ENCODE data around the gene LRAT.

LRAT gene

DNA sequence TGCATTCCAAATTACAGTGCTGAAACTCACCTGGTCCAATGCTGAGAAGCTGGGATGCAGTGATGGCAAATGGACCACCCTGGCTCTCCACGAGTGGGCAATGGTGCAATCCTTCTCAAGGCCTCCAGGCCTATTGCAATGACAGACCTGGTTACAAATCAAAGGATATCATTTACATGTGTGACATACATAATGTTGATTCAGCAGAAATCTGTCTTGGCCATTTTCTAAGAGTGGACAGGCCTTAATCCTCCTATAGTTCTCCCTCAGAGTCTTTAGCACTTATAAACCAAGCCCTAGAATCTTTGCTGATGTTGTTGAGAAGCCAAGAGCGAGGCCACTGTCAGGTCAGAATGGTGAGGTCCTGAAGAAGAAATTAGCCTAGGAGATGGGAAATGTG, 17.1 kb downstream of the LRAT start:
- TF ChIP-seq, protein P1, sequence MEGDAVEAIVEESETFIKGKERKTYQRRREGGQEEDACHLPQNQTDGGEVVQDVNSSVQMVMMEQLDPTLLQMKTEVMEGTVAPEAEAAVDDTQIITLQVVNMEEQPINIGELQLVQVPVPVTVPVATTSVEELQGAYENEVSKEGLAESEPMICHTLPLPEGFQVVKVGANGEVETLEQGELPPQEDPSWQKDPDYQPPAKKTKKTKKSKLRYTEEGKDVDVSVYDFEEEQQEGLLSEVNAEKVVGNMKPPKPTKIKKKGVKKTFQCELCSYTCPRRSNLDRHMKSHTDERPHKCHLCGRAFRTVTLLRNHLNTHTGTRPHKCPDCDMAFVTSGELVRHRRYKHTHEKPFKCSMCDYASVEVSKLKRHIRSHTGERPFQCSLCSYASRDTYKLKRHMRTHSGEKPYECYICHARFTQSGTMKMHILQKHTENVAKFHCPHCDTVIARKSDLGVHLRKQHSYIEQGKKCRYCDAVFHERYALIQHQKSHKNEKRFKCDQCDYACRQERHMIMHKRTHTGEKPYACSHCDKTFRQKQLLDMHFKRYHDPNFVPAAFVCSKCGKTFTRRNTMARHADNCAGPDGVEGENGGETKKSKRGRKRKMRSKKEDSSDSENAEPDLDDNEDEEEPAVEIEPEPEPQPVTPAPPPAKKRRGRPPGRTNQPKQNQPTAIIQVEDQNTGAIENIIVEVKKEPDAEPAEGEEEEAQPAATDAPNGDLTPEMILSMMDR (conservative IDR thresholded peaks at IDR 0.05; ENCODE audit: low read length): no peak

DNA sequence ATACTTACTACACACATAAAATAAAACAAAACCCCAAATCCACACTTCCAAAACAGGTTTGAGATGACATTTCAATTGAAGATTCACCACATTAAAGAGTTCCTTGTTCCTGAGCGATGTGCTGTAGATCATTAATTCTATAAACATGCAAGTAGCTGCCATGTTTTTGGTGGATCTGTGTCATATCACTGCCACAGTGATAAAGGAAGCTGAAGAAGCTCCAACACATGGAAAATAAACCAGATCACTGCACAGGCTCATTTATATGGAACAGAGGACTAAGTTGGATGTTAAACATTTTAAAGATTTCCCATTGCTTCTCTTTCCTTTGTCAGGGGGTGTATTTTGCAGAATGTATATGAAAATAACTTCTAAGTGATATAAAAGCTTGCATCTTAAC, 34.5 kb downstream of the LRAT start:
- no peak for DNase-seq (ENCODE audit: low read depth)
- no peak overlapping the region for H3K4me3 ChIP-seq (ENCODE audit: low read length)
- TF ChIP-seq, protein P1 (conservative IDR thresholded peaks at IDR 0.05; ENCODE audit: low read length): no peak

More for the DNA sequence above, 17.1 kb downstream of the LRAT start:
- H3K4me3 ChIP-seq (ENCODE audit: low read length): no peak overlapping the region
- no peak for DNase-seq (ENCODE audit: low read depth)

DNA sequence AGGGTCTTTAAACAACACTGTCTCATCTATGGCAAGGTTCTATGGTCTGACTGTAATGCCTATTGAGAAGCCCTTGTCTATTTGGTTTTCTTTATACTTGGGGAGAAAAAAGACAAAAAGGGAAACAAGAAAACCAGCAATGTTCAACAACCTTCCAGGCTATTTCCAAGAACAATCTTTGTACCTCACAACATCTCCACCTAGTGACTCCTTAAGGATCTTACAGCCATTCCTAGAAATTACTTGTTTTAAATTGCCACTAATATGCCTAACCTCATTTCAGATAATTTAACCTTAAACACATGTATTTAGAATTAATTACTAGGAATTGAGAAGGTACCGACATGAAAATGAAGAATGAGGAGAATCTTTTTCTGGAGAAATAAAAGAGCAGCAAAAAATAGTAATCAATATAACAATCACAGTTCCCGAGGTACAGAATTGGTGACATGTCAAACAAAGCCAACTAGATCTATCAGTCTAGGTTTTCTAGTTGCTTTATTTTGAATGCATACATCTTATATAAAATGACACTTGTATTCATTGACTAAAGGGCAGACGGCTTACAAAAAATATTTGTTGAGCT, 35.7 kb downstream of the LRAT start:
- no peak overlapping the region for H3K4me3 ChIP-seq (ENCODE audit: low read length)
- TF ChIP-seq, protein P1 (conservative IDR thresholded peaks at IDR 0.05; ENCODE audit: low read length): peak; percentile 76
- peak; percentile 48 for DNase-seq (ENCODE audit: low read depth)

DNA sequence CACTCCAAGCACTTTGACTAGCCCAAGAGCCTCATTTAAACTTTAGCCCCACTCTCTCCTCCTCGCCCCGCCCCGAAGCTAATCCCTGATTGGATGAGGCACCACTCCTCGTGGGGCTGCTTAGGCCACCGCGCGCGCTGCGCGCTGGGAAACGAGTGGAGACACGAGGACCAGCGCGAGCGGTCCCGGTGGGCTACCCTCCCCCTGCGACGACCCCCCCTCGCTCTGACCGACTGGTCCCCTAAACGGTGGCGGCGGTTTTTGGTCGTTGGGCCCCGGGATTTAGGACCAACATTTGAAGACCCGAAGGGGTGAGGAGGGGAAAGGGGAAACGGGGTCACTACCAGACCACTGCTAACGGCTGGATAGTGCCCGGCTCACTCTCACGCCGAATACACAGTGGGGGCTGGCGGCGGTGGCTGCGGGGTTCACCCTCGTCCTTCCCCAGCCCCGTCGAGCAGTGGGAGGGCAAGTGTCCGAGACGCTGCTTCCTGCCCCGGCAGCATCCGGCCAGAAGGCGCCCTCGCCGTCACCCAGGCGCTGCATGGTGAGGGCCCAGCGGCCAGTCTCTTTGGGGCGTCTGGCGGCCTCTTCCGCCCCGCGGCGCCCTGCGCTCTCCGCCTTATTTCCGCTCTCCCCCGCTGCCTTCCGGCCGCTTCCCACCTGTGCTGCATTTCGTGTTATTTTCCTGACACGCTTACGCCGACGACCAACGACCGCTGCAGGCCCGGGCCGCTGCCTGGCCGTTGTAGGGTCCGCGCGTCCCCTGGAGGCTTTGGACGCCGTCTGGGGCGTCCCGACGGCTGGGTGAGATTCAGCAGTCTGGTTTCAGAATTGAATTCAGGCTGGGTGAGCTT, 37.6 kb downstream of the LRAT start, which contains the start of gene RBM46:
Gene RBM46, plus strand, starts transcription at position 147 of the 857 bp plus-strand sequence. CDS start 15,481 bp downstream, outside the sequence.
- TF ChIP-seq, protein P1 (conservative IDR thresholded peaks at IDR 0.05; ENCODE audit: low read length): no peak
- no peak for DNase-seq (ENCODE audit: low read depth)
- no peak within 1 kb of the TSS for H3K4me3 ChIP-seq (ENCODE audit: low read length)

DNA sequence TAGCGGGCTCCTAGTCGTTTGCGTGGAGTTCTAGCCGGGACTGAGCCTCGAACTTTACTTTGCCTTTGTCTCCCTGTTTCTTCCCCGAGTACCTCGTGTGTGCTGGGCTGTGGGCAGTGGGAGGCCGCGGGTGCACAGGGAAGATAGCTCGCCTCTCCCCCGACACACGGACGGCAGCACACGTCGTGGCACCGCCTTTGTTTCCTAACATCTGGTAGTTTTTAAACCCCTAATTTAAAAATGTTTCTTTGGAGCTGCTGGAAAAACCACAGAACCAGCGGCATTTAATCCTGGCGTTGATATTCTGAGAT, 38.1 kb downstream of the LRAT start:
- H3K4me3 ChIP-seq (ENCODE audit: low read length): no peak overlapping the region
- DNase-seq (ENCODE audit: low read depth): no peak

More for the DNA sequence above, 38.1 kb downstream of the LRAT start:
- TF ChIP-seq, protein P1 (conservative IDR thresholded peaks at IDR 0.05; ENCODE audit: low read length): no peak

Measured in AG10803 (cell line).